OCI-LY1 (cell line): ENCODE results near the gene LIPG.

Experiments
- H2AFZ ChIP-seq: fragments of 200-600 bp; sonication (generic), shearing (Covaris generic); 2 replicates; pipeline ENCODE4 v1.6.0; 2014; ENCODE audit warnings: antibody characterized with exemption, mild to moderate bottlenecking, low read length
- H3F3A ChIP-seq: fragments of 200-600 bp; sonication (generic), shearing (Covaris generic); 2 replicates; pipeline ENCODE4 v1.6.0; 2014; ENCODE audit warnings: mild to moderate bottlenecking, antibody characterized with exemption, low read length, moderate library complexity; ENCODE audit not compliant: insufficient read depth
- H3K27ac ChIP-seq: fragments of 200-600 bp; sonication (generic); 2 replicates; pipeline ENCODE4 v1.5.1; 2014; ENCODE audit warnings: low read length, mixed run types, mild to moderate bottlenecking, low read depth; ENCODE audit not compliant: poor library complexity, severe bottlenecking
- H3K27me3 ChIP-seq: fragments of 200-600 bp; sonication (generic); 2 replicates; pipeline ENCODE4 v1.6.0; 2014; ENCODE audit warnings: antibody characterized with exemption, mild to moderate bottlenecking, low read length, moderate library complexity; ENCODE audit not compliant: insufficient read depth
- H3K36me3 ChIP-seq: fragments of 200-600 bp; sonication (generic); 2 replicates; pipeline ENCODE4 v1.6.1; 2014; ENCODE audit warnings: mild to moderate bottlenecking, antibody characterized with exemption, low read length, moderate library complexity, mixed read lengths; ENCODE audit not compliant: insufficient read depth
- H3K4me1 ChIP-seq: fragments of 200-600 bp; sonication (generic); 2 replicates; pipeline ENCODE4 v1.5.1; 2014; ENCODE audit warnings: mild to moderate bottlenecking, low read length, moderate library complexity; ENCODE audit not compliant: insufficient read depth, severe bottlenecking
- H3K4me2 ChIP-seq: fragments of 200-600 bp; sonication (generic), shearing (Covaris generic); 2 replicates; pipeline ENCODE4 v1.6.1; 2014; ENCODE audit warnings: low read length
- H3K4me3 ChIP-seq: fragments of 200-600 bp; sonication (generic); 2 replicates; pipeline ENCODE4 v1.5.1; 2014; ENCODE audit warnings: low read length, low read depth, mild to moderate bottlenecking, mixed read lengths; ENCODE audit not compliant: poor library complexity, severe bottlenecking
- H3K79me2 ChIP-seq: fragments of 200-600 bp; shearing (Covaris generic); 2 replicates; pipeline ENCODE4 v1.6.1; 2016; ENCODE audit warnings: mixed run types, low read length, mixed read lengths; ENCODE audit not compliant: insufficient read depth
- H3K9ac ChIP-seq: fragments of 200-600 bp; sonication (generic), shearing (Covaris generic); 2 replicates; pipeline ENCODE4 v1.6.1; 2014; ENCODE audit warnings: mild to moderate bottlenecking, low read length, mixed read lengths
- H3K9me2 ChIP-seq: fragments of 200-600 bp; sonication (generic), shearing (Covaris generic); 2 replicates; pipeline ENCODE4 v1.6.1; 2014; ENCODE audit warnings: low read depth, mild to moderate bottlenecking, low read length, mixed read lengths
- H3K9me3 ChIP-seq: fragments of 200-600 bp; shearing (Covaris generic); 2 replicates; pipeline ENCODE4 v1.6.1; 2014; ENCODE audit warnings: low read length, mixed read lengths
- H4K20me1 ChIP-seq: fragments of 200-600 bp; sonication (generic), shearing (Covaris generic); 2 replicates; pipeline ENCODE4 v1.6.0; 2016; ENCODE audit warnings: mild to moderate bottlenecking, low read length; ENCODE audit not compliant: insufficient read depth
- EZH2 ChIP-seq: fragments of 200-600 bp; sonication (generic), shearing (Covaris generic); IDR thresholded peaks from 2 replicates; pipeline ENCODE4 v1.8.0; 2017; ENCODE audit warnings: borderline replicate concordance, mixed run types, mild to moderate bottlenecking, antibody characterized with exemption, low read length, moderate library complexity, mixed read lengths
- TF ChIP-seq, protein P1 (sequence below): fragments of 200-600 bp; sonication (generic), shearing (Covaris generic); IDR thresholded peaks from 2 replicates; pipeline ENCODE4 v1.5.1; 2017; ENCODE audit warnings: mild to moderate bottlenecking, antibody characterized with exemption, low read length, moderate library complexity, mixed read lengths

Gene LIPG

GRCh38 chr18:49632588-49632987, 70.7 kb downstream of the LIPG start:
- Histone ChIP-seq H3K4me3 (no peak overlapping the region), H2AFZ (no peak overlapping the region), H4K20me1 (no peaks in the 10 kb centered on the region), H3K79me2 (no peaks in the 10 kb centered on the region), H3K4me1 (no peaks in the 10 kb centered on the region), H3K4me2 (no peak overlapping the region), H3K9me3 (no peaks in the 10 kb centered on the region), H3K27me3 (0 out of 2 replicates have a peak, but pooled peaks cover 7% of the 10 kb centered on the region), H3K9me2 (no peaks in the 10 kb centered on the region), H3K9ac (no peak overlapping the region), H3F3A (no peaks in the 10 kb centered on the region), H3K36me3 (no peaks in the 10 kb centered on the region), H3K27ac (no peak overlapping the region)
- TF ChIP-seq EZH2, result no peak
- TF ChIP-seq, protein P1, sequence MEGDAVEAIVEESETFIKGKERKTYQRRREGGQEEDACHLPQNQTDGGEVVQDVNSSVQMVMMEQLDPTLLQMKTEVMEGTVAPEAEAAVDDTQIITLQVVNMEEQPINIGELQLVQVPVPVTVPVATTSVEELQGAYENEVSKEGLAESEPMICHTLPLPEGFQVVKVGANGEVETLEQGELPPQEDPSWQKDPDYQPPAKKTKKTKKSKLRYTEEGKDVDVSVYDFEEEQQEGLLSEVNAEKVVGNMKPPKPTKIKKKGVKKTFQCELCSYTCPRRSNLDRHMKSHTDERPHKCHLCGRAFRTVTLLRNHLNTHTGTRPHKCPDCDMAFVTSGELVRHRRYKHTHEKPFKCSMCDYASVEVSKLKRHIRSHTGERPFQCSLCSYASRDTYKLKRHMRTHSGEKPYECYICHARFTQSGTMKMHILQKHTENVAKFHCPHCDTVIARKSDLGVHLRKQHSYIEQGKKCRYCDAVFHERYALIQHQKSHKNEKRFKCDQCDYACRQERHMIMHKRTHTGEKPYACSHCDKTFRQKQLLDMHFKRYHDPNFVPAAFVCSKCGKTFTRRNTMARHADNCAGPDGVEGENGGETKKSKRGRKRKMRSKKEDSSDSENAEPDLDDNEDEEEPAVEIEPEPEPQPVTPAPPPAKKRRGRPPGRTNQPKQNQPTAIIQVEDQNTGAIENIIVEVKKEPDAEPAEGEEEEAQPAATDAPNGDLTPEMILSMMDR, result no peak

GRCh38 chr18:49638209-49638785, 76.4 kb downstream of the LIPG start:
- H3K9me2 ChIP-seq, result no peaks in the 10 kb centered on the region
- H3K27ac ChIP-seq, result no peak overlapping the region
- H3K27me3 ChIP-seq, result no peaks in the 10 kb centered on the region
- H3K4me3 ChIP-seq, result no peak overlapping the region
- no peaks in the 10 kb centered on the region for H3K9me3 ChIP-seq
- no peaks in the 10 kb centered on the region for H3K79me2 ChIP-seq
- no peak overlapping the region for H3K4me2 ChIP-seq
- H2AFZ ChIP-seq, result no peak overlapping the region
- H3K4me1 ChIP-seq, result no peaks in the 10 kb centered on the region
- no peaks in the 10 kb centered on the region for H3K36me3 ChIP-seq
- no peak overlapping the region for H3K9ac ChIP-seq
- TF ChIP-seq, protein P1, result no peak
- TF ChIP-seq EZH2, result no peak
- H3F3A ChIP-seq, result no peaks in the 10 kb centered on the region
- H4K20me1 ChIP-seq, result no peaks in the 10 kb centered on the region

- Histone ChIP-seq H2AFZ (no peak overlapping the region), H3K4me2 (no peak overlapping the region), H3F3A (no peaks in the 10 kb centered on the region), H3K9ac (no peak overlapping the region), H3K27me3 (peaks cover 2% of the 10 kb centered on the region; the same call in 1 of the 2 replicates), H3K9me2 (no peaks in the 10 kb centered on the region), H3K79me2 (no peaks in the 10 kb centered on the region), H3K27ac (no peak overlapping the region), H3K4me1 (no peaks in the 10 kb centered on the region), H3K4me3 (no peak overlapping the region), H3K9me3 (no peaks in the 10 kb centered on the region), H4K20me1 (no peaks in the 10 kb centered on the region), H3K36me3 (no peaks in the 10 kb centered on the region)
- no peak for TF ChIP-seq EZH2
These were observed 77.2 kb downstream of the LIPG start for GRCh38 chr18:49638891-49639557.
